ENCODE results near the gene SAFB2. TPM values are rescaled to one million over a fixed set of nuclear protein-coding genes. Genes with fewer than 3 reads are reported as not detected.

The SAFB2 gene
- total RNA-seq, 1 donor from 2014 or later: 53.3 TPM

DNA sequence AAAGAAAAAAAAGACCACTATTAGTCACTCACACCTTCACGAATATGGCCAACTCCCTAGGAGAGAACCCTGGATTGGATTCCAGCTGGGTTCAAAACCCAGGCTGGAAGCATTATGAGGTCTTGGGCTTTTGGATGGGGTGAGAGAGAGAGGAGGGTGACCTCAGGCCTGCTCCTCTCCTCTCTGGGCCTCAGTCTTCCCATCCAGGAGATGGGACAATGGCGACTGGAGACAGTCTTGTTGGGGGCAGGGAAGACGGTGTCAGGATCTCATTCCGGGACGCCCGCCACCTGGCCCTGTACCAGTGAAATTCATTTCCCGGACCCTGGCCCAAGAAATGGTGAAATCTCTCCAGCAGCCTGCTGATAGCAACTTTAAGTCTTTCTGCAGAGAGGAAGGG lies 81.1 kb downstream of the SAFB2 start:
- no peaks in the 10 kb centered on the region for H3K9me3 Mint-ChIP-seq
- Histone ChIP-seq H3K27ac (no peak overlapping the region), H3K9me3 (ENCODE audit: low read depth) (no peaks in the 10 kb centered on the region), H3K4me3 (no peak overlapping the region), H3K4me2 (no peak overlapping the region), H2AFZ (replicated peaks) (no peak overlapping the region), H3K4me1 (peaks cover 7% of the 10 kb centered on the region), H3K9ac (no peak overlapping the region), H4K20me1 (ENCODE audit: low read depth) (no peaks in the 10 kb centered on the region), H3K79me2 (ENCODE audit: low read depth) (no peaks in the 10 kb centered on the region), H3F3A (ENCODE audit: low read depth) (peaks cover 16% of the 10 kb centered on the region), H3K27me3 (no peaks in the 10 kb centered on the region), H3K36me3 (no peaks in the 10 kb centered on the region)
- peaks cover 35% of the 10 kb centered on the region for H3K4me1 Mint-ChIP-seq
- TF ChIP-seq EZH2 (IDR thresholded peaks at IDR 0.05): no peak
- TF ChIP-seq, protein P1, sequence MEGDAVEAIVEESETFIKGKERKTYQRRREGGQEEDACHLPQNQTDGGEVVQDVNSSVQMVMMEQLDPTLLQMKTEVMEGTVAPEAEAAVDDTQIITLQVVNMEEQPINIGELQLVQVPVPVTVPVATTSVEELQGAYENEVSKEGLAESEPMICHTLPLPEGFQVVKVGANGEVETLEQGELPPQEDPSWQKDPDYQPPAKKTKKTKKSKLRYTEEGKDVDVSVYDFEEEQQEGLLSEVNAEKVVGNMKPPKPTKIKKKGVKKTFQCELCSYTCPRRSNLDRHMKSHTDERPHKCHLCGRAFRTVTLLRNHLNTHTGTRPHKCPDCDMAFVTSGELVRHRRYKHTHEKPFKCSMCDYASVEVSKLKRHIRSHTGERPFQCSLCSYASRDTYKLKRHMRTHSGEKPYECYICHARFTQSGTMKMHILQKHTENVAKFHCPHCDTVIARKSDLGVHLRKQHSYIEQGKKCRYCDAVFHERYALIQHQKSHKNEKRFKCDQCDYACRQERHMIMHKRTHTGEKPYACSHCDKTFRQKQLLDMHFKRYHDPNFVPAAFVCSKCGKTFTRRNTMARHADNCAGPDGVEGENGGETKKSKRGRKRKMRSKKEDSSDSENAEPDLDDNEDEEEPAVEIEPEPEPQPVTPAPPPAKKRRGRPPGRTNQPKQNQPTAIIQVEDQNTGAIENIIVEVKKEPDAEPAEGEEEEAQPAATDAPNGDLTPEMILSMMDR (IDR thresholded peaks at IDR 0.05): no peak
- TF ChIP-seq EZH2phosphoT487 (IDR thresholded peaks at IDR 0.05): no peak
- H3K27ac Mint-ChIP-seq: no peak overlapping the region
- no peak for DNase-seq (ENCODE audit: low spot score)
- no peak overlapping the region for H3K4me3 Mint-ChIP-seq
- H3K27me3 Mint-ChIP-seq (ENCODE audit: insufficient read depth, low read depth): peaks cover 12% of the 10 kb centered on the region
- no peaks in the 10 kb centered on the region for H3K36me3 Mint-ChIP-seq

DNA sequence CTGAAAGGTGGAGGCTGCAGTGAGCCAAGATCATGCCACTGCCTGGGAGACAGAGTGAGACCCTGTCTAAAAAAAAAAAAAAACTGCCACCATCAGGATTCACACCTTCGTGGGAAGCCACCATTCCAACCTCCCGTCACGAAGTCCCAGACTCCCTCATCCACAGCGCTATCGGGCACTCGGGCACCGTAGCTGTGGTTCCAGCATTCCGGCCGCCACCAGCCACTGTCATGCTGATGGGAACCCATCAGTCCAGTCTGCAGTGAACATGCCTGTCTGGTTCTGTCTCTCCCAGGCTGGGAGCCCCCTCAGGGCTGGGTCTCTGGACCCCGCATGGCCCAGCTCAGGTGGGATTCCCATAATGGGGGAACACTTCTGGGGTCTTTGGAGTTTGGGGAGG lies 82.4 kb downstream of the SAFB2 start:
- H3K4me3 ChIP-seq: no peak overlapping the region
- peaks cover 23% of the 10 kb centered on the region for H3F3A ChIP-seq (ENCODE audit: low read depth)
- no peak overlapping the region for H3K27ac Mint-ChIP-seq
- H3K27me3 Mint-ChIP-seq (ENCODE audit: insufficient read depth, low read depth): peaks cover 12% of the 10 kb centered on the region
- DNase-seq (ENCODE audit: low spot score): no peak
- TF ChIP-seq EZH2phosphoT487 (IDR thresholded peaks at IDR 0.05) (no peak), EZH2 (IDR thresholded peaks at IDR 0.05) (no peak)
- TF ChIP-seq, protein P1 (IDR thresholded peaks at IDR 0.05): no peak
- H4K20me1 ChIP-seq (ENCODE audit: low read depth): no peaks in the 10 kb centered on the region
- no peaks in the 10 kb centered on the region for H3K9me3 ChIP-seq (ENCODE audit: low read depth)
- H3K36me3 Mint-ChIP-seq: no peaks in the 10 kb centered on the region
- peaks cover 38% of the 10 kb centered on the region for H3K4me1 Mint-ChIP-seq
- H3K4me3 Mint-ChIP-seq: no peak overlapping the region
- no peaks in the 10 kb centered on the region for H3K36me3 ChIP-seq
- H3K27ac ChIP-seq: no peak overlapping the region
- H3K79me2 ChIP-seq (ENCODE audit: low read depth): no peaks in the 10 kb centered on the region
- peaks cover 6% of the 10 kb centered on the region for H3K9me3 Mint-ChIP-seq
- H3K27me3 ChIP-seq: no peaks in the 10 kb centered on the region
- H3K9ac ChIP-seq: no peak overlapping the region
- no peak overlapping the region for H3K4me2 ChIP-seq
- H3K4me1 ChIP-seq: peaks cover 12% of the 10 kb centered on the region
- no peak overlapping the region for H2AFZ ChIP-seq (replicated peaks)

DNA sequence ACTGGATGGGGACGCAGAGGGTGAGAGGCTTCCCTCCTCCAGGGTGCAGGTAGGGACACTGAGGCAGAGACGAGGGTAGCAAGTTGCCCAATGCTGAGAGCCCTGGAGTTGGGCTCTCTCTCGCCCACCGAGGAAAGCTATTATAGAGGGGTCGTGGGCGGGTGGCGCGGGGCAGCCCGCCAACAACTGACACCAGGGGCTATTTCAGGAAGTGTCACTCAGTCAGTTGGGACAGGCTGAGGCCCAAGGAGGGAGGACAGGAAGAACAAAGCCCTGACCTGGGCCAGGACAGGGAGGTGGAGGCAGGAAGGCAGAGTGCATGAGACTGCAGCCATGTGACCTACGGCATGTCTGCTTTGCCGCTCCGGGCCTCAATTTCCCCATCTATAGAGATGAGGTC lies 84.7 kb downstream of the SAFB2 start:
- Mint-ChIP-seq H3K27me3 (ENCODE audit: insufficient read depth, low read depth) (peaks cover 26% of the 10 kb centered on the region), H3K9me3 (peaks cover 19% of the 10 kb centered on the region), H3K36me3 (peaks cover 3% of the 10 kb centered on the region)

More for the DNA sequence above, 84.7 kb downstream of the SAFB2 start:
- no peak for DNase-seq (ENCODE audit: low spot score)
- Histone ChIP-seq H4K20me1 (ENCODE audit: low read depth) (no peaks in the 10 kb centered on the region), H3K36me3 (no peaks in the 10 kb centered on the region), H3K9ac (no peak overlapping the region), H2AFZ (replicated peaks) (no peak overlapping the region), H3K27ac (no peak overlapping the region), H3K27me3 (no peaks in the 10 kb centered on the region), H3K9me3 (ENCODE audit: low read depth) (peaks cover 8% of the 10 kb centered on the region), H3K4me1 (peaks cover 12% of the 10 kb centered on the region), H3F3A (ENCODE audit: low read depth) (peaks cover 23% of the 10 kb centered on the region), H3K4me2 (no peak overlapping the region), H3K79me2 (ENCODE audit: low read depth) (no peaks in the 10 kb centered on the region), H3K4me3 (no peak overlapping the region)
- Mint-ChIP-seq H3K4me1 (peaks cover 35% of the 10 kb centered on the region), H3K4me3 (peak overlapping the region; percentile 24), H3K27ac (peak overlapping the region; percentile 57)
- TF ChIP-seq EZH2 (IDR thresholded peaks at IDR 0.05) (no peak), EZH2phosphoT487 (IDR thresholded peaks at IDR 0.05) (no peak)
- TF ChIP-seq, protein P1 (IDR thresholded peaks at IDR 0.05): no peak

Small RNA genes within 50 kb of the gene (small RNA-seq; reads per million reads assigned to genes)
- 0.14 reads per million for gene SNRPEP4

Other genes starting within 250 kb of the SAFB2 start
- not detected in 2 replicates for gene ZNRF4, start 167.4 kb downstream of the SAFB2 start, total RNA-seq (ENCODE audit: low replicate concordance)
- 1.8 and 3.5 TPM in 2 replicates for gene TINCR, start 54.8 kb downstream of the SAFB2 start, total RNA-seq (ENCODE audit: low replicate concordance)
- 57.9 and 89.2 TPM in 2 replicates for gene SAFB, start 307 bp upstream of the SAFB2 start, total RNA-seq (ENCODE audit: low replicate concordance)
- gene MICOS13, start 57.7 kb upstream of the SAFB2 start, total RNA-seq (ENCODE audit: low replicate concordance): 7.5 and 15.0 TPM in 2 replicates
- 7.7 and 60.5 TPM in 2 replicates for gene HSD11B1L, start 58.3 kb upstream of the SAFB2 start, total RNA-seq (ENCODE audit: low replicate concordance)
- gene RPL36, start 67.5 kb upstream of the SAFB2 start, total RNA-seq (ENCODE audit: low replicate concordance): 778 and 991 TPM in 2 replicates
- gene LONP1, start 97.4 kb upstream of the SAFB2 start, total RNA-seq (ENCODE audit: low replicate concordance): 35.9 and 68.4 TPM in 2 replicates
- not detected in 2 replicates for gene CATSPERD, start 97.9 kb upstream of the SAFB2 start, total RNA-seq (ENCODE audit: low replicate concordance)
- gene PRR22, start 162.0 kb upstream of the SAFB2 start, total RNA-seq (ENCODE audit: low replicate concordance): 0.40 TPM in 1 of 2 replicates, not detected in the other
- gene DUS3L, start 168.4 kb upstream of the SAFB2 start, total RNA-seq (ENCODE audit: low replicate concordance): 20.7 and 27.6 TPM in 2 replicates
- gene NRTN, start 182.3 kb upstream of the SAFB2 start, total RNA-seq (ENCODE audit: low replicate concordance): 2.4 and 6.0 TPM in 2 replicates
- not detected in 2 replicates for gene FUT6, start 216.9 kb upstream of the SAFB2 start, total RNA-seq (ENCODE audit: low replicate concordance)
- gene FUT3, start 228.7 kb upstream of the SAFB2 start, total RNA-seq (ENCODE audit: low replicate concordance): 0.34 TPM in 1 of 2 replicates, not detected in the other
- gene FUT5, start 247.8 kb upstream of the SAFB2 start, total RNA-seq (ENCODE audit: low replicate concordance): 0.09 TPM in 1 of 2 replicates, not detected in the other